NCI-H69 (cell line): ENCODE measurements around the gene TXK.
A peak's percentile ranks its signal among the peaks of the same experiment; 100 is the strongest.

Experiments used
- DNase-seq: peaks from one replicate; lab custom pipeline; 2025; lab: John Stamatoyannopoulos, UW

TXK gene

DNA sequence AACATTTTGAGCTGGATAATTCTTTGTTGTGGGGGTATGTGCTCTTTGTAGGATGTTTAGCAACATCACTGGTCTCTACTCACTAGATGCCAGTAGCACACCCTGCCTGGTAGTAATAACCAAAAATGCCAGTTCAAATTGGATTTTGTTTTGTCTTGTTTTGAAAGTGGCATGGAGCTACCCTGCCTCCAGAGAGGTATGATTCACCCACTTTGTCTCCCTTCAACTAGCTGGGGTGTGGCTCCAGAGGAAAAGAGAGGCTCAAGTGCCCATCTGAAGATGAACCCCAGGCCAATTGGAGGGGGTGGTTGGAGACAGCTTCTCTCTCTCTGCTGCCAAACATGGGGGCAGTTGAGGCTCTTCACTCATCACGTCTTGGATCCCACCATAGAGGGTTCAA is 83.0 kb downstream of the TXK start:
- DNase-seq = no peak

DNA sequence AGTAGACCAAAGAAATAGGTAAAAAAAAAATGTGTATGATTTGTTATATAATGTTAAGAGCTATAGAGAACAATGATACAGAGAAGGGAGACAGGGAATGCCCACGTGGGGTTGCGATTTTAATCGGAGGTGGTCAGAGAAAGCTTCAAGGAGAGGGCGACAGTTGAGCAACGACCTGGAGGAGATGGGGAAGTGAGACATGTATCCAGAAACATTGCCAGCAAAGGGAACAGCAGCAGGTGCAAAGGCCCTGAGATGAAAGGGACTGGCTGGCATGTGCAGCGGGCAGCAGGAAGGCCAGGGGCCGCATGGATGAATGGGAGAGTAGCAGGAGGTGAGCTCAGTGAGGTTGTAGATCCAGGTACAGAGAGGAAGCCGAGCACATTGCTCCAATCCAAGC is 84.6 kb downstream of the TXK start:
- DNase-seq = no peak

DNA sequence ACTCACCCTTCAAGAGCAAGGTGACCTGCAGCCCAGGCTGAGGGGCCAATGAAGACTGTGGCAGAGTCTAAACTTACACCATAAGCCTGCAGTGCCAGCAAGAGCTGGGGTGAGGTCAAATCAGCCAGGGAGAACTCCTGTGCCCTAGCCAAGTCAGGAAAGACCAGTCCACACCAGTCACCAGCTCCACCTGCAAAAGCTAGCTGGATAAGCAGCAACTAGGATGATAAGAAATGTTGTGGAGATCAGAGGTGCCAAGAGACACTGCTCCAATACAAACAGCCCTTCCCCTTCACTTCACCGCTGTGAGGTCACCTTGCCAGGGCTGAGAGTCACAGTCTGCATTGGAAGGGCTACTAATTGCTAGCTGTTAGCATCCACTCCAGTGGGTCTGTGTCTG is 86.2 kb downstream of the TXK start:
- no peak for DNase-seq

DNA sequence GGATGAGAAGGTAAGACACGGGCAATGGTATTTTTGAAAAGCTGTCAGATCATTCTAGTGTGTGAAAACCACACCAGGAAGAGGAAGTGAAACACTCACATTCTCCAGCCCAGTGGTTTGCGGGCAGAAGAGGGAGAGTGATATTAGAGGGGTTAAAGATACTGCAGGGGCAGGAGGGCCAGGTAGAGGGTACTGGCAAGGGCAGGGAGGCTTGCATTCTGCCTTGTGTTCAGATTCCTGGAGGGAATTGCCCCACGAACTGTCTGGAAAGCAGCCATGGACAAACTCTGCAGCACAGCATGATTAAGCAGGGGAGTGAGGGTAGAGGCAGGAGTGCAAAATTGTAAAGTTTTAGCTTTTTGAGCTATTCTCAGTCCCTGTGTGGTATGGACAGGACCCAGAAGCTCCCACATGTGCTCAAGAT is 86.6 kb downstream of the TXK start:
- no peak for DNase-seq

DNA sequence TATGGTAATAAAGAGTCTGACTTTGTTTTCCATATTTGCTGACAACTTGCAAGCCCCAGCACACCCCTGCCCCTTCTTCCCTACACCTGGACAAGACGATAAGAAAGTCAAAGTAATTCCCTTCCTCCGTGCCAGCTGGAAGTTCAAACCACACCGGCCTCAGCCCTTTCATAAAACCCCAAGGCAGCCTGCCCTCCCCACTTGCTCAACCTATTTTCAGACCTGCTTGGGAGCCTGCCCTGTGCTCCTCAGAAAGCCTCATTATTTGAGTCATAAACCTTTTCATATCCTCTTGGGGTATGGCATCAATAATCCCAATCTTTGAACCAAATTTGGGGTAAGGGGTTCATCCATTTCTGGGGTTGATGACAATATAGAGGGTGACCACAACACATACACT is 88.0 kb downstream of the TXK start:
- DNase-seq = no peak

DNA sequence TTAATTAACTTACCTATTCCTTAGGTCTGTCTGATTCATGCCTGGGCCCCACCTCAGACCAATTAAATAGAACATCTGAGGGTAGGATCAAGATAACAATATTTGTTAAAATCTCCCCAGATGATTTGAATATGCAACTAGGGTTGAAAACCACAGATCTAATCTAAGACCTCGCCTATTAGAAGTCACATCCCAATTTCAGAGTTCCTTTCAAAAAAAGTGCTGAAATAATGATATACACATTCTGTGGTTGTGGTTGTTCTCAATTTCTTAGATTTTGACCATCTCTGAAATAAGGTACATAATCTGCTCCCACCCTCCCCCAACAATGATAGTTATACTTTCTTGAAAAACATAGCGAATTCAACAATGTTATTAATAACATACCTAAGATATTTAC is 89.8 kb downstream of the TXK start:
- no peak for DNase-seq

DNA sequence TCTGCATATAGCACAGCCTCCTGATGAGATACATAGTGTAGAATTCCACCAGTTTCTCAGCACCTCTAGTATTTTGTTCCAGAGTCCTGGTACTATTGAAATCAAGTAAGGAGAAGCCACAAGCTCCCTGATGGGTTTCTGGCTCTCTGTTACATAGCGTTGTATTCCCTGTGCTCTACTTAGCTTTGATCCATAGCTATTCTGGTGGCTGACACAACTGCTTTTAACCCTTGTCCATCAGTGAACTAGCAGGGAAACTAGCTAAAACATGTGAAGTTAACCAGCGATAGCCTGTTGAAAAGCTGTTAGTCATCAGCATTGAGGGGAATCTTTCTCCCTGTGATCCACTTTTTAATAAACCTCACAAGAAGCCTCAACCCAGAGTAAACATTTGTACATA is 90.5 kb downstream of the TXK start:
- no peak for DNase-seq

DNA sequence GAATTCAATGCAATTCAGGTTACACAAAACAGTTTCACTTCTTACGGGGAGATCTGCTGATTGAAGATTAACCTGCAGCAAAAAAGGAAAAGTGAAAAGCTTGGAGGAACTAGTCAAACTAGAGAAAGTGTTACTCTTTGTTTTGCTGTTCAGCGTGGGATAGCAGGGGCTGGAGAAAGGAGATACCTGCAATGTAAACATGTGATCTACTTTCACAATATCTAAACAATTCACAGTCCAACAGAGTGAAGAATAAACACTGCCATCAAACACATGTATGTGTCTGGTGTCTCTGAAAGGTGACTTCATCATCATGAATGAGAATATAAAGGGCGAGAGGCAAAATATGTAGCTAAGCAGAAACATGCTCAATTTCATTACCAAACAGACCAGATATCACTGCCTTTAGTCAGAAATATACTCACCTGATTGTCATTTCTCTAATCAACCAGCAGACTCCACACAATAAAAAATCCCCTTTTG is 91.0 kb downstream of the TXK start:
- DNase-seq = no peak

DNA sequence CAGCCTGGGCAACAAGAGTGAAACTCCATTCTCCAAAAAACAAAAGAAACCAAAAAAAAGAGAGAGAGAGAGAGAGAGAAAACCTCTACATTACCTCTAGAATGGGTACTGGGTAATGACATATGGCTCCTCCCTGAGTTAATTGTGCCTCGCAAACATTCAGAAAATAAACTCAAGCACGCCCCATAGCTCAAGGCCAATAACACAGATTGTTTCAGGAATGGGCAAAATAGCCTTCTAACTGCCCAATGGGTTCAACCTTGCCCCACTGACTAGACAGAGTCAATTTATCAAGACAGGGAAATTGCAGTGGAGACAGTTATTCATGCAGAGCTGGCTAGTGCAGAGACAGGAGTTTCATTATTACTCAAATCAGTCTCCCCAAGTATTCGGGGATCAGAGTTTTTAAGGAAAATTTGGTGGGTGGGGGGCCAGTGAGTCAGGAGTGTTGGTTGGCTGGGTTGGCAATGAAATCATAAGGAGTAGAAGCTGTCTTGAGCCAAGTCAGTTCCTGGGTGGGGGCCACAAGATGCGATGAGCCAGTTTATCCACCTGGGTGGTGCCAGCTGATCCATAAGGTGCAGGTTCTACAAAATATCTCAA is 92.4 kb downstream of the TXK start:
- peak; percentile 26 for DNase-seq

DNA sequence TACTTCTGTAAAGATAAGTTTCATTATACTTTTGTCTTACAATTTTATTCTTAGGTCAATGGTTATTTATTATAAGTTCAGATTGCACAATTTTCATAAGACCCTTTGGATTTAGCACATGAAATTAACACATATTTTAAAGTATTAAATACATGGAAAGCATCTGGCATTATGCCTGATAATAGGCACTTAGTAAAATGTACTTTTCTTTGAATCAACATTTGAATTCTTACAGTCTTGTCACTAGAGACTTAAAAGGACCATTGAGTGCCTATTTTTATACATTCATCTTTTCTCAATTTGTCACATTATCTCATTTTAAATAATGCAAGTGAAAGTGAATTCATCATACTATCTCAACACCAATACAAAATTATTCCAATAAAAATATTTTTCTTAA is 94.5 kb downstream of the TXK start:
- DNase-seq = no peak

DNA sequence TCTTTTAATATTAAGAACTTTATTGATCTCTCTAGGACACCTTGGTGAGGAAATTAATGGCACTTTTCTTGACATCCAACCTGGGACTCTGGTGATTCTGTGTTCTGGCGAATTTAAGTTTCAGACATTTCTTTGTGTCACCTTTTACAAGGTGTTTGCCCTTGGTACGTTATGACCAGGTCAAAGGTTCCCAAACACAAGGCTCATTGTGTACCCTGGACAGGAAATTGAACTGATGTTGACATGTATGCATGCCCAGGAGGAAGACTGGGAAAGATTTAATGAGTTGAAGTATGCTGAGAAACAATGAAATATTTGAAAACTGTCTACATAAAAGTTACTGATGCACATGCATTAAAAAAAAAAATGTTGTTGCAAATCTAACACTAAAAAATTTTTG is 95.4 kb downstream of the TXK start:
- no peak for DNase-seq

DNA sequence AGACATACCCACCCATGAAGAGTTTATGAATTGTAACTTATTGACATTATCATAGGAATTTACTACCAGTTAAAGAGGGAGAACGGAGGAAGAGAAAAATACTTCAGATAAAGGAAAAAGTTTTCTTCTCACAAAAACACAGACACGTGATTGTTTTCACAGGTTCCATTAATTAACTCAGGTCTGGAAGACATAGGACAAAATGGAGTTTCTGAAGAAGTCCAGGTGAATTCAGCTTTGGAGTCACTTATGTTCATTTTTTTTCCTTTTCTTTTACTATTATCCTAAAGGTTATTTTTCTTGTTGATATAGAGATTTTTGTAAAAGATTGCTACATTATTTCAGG is 97.0 kb downstream of the TXK start:
- DNase-seq = no peak

DNA sequence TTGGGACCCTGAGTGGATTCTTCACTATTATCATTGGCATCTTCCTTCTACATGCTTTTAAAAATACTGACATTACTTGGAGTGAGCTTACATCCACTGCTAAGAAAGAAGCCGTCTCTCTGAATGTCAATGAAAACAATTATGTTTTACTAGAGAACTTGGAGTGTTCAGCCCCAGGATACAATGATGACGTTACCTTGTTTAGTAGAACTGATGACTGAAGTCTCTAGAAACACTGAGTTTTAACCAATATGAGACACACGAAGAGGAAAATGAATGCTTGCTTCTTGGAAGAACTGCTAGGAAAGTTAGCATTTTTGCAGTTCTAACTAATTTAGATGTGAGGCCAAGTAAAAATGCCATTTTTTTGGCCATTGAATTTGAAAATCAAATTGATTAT is 98.1 kb downstream of the TXK start:
- no peak for DNase-seq

DNA sequence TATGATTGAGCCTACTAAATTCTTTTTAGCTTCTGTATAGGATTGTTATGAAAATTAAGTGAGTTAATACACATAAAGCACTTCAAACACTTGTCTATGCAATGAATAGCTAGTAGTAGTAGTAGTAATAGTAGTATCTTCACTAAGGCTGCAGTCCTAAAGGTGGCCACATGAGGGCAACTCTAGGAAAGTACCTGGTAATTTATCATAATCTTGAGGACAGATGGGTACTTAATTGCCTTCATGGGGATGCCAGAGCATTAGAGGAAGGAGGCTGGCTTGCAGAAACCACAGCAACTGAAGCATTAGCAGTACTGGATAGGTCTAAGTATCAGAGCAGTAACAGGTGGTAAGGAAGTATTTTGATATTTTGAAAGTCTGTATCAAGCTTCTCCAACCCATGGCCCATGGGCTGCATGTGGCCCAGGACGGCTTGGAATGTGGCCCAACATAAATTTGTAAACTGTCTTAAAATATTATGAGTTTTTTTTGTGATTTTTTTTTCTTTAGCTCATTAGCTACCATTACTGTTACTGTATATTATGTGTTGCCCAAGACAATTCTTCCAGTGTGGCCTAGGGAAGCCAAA is 100.1 kb downstream of the TXK start:
- DNase-seq = peak; percentile 62

DNA sequence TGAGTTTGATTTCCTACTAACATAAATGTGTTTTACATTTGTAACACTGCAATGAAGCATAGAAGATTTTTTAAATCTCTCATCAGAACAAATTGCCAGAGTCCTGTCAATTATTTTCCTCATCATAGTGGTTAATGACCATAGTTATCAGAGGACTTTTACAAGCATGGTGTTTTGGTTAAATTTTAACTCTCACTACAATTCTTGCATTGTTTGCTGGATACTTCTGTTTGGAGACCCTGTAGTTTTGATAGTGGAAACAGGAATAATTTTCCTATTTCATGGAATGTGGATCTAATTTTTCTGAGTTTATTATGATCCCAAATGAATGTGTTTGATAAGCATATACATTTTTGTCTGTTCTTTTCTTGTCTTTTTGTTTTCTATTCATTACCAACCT is 100.6 kb downstream of the TXK start:
- DNase-seq = no peak

DNA sequence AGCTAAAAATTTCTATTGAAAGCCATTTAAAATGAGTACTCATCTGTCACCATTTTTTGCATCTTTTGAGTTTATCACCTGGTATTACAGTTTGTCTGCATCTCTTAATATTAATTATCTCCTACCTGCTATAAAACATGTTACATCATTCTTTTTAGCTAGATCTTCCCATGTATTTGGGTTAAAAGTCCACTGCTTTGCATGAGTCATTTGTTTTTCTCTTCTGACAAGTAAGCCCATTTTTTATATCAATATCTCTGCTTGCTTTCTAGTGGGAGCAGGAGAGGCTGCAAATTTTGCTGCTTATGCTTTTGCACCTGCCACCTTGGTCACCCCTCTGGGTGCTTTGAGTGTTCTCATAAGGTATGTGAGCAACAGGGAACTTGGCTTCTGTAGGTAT is 101.3 kb downstream of the TXK start:
- no peak for DNase-seq

DNA sequence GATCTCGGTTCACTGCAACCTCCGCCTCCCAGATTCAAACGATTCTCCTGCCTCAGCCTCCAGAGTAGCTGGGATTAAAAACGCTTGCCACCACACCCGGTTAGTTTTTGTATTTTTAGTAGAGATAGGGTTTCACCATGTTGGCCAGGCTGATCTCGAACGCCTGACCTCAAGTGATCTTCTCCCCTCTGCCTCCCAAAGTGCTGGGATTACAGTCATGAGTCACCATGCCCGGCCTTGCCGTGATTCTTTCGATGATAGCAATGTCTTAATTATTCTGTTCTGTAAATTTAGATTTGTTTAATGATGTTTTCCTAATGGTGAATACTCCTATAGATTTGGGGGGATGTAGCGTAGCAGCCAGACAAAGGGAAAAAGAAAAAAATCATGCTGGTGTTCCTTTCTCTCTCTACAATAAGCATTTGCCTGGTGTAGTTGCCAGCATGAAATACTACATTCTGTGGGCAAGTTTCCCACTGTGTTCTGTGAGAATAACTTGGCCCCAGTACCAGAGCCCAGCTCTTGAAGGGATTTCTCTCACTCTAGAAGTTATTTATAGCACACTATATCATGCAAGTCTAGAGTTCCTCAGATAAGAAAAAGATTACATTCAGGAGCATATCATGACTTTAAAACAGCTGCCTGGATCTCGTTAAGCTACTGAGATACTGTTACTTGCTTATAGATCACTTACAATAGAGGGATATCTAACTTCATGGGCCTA is 102.1 kb downstream of the TXK start:
- no peak for DNase-seq

DNA sequence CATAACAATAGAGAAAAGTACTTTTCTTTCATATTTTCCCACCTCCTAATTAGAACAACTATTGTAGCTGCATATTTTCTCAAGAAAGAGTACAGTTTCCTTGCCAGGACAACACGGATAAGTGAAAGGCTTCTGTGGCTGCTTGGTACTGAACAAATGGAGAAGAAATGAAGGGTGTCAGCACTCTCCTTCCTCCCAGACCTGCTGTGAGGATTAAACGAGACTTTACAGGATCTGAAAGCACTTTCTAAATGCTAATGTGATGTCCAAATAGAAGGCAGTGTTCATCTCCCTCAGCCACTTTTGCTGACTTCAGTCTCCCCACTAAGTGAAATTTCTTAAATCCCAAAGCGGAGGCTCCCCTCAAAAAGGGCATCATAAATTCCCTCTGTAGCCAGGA is 103.6 kb downstream of the TXK start:
- no peak for DNase-seq

DNA sequence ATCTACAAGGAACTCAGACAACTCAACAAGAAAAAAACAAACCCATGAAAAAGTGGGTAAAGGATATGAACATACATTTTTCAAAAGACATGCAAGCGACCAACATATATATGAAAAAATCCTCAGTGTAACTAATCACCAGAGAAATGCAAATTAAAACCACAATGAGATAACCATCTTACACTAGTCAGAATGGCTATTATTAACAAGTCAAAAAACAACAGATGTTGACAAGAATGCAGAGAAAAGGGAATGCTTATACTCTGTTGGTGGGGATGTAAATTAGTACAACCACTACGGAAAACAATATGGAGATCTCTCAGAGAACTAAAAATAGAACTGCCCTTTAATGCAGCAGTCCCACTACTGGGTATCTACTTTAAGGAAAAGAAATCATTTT is 105.4 kb downstream of the TXK start:
- no peak for DNase-seq

DNA sequence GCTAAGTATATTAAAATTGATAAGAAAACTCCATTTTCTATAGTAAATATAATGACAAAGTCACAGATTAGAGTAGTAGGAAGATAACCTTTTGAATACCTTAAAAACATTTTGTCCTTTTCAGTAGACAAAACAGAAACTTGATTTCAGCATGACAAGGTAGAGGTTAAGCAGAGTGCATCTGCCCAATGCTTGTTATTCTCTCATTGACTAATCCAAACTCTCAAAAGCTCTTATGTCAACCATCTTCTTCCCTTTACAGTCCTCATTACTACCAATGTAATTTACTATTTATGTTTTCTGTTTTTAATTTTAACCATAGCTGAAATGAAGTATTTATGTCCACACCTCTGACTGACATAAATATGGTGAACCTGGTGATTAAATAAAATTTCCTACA is 106.4 kb downstream of the TXK start:
- no peak for DNase-seq

DNA sequence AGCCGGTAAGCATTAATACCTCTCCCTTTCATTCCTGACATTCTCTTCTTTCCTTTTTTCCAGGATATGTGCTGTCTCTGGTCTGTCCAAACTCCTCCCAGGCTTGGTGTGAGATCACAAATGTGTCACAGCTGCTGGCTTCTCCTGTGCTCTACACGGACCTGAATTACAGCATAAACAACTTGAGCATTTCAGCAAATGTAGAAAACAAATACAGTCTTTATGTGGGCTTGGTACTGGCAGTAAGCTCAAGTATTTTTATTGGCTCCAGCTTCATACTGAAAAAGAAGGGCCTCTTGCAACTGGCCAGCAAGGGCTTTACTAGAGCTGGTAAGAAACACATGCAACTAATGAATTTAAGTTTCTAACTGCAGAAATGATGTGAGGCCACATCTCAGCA is 109.0 kb downstream of the TXK start:
- DNase-seq = no peak

DNA sequence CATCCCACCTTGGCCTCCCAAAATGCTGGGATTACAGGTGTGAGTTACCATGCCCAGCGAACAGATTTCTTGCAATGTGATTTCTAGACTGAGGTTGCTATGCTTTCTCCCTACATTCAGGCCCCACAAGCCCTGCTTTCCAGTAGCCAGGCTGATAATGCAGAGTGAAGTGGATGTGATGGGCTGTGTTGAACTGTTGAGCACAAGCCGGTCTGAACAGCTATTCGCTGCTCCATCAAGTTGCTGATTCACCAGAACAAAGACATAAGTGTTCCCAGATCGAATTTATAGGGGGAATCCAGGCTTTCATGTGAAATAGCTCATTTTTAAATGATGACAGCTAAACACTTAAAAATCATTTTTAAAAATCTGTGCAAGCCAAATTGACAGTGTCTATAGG is 109.5 kb downstream of the TXK start:
- no peak for DNase-seq

DNA sequence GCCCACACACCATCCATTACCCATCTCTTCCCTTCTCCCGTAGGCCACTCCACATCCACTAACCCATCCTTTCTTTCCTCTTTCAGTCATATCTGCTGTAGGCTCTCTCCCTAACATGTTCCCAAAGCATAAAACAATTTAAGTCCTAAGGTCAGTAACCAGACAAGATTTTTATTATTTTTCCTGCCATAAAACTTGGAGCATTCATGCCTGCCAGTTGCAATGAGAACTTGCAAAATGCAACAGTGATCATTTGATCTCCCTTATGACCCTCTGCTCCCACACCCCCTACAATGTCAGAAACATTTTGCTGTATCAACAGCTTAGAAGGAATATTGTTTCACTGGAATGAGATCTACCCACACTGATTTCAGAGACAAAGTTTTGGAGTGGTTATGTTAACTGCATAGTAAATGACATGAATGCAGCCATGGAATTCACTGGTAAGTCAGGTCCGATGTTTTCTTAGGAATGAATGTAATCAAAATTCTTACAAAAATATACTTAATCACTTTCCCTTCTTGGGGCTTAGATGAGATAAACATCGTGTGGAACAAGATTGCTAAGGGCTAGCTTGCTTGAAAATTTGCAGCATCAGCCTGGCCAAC is 111.8 kb downstream of the TXK start:
- no peak for DNase-seq
